Transverse colon (tissue), 4 donors: ENCODE results near the gene MCC.

ENCODE experiments used
- CTCF ChIP-seq, 5 experiments: fragments of 200-600 bp in 3 of 5; fragments of 450-650 bp in 2 of 5; sonication (generic) in 3 of 5; IDR thresholded peaks; 1 replicate in 2 of 5; 2 replicates in 3 of 5; pipeline ENCODE4 v1.5.1; 2016 to 2017; ENCODE audit warnings: antibody characterized with exemption in 5 of 5, inconsistent platforms in 3 of 5, mild to moderate bottlenecking in 2 of 5, moderate library complexity in 1 of 5
- POLR2A ChIP-seq: fragments of 450-650 bp; IDR thresholded peaks from one replicate; pipeline ENCODE4 v1.6.1; 2016; ENCODE audit warnings: antibody characterized with exemption, mild to moderate bottlenecking, moderate library complexity
- POLR2AphosphoS5 ChIP-seq, 3 donors: sonication (generic); formaldehyde crosslinking; IDR thresholded peaks; one replicate each; pipeline ENCODE4 v1.6.1; 2016; ENCODE audit warnings: antibody characterized with exemption in 3 of 3

GRCh38 chr5:113450929-113451328, 37.3 kb downstream of the MCC start:
- TF ChIP-seq CTCF (IDR thresholded peaks at IDR 0.05) (no peak), POLR2AphosphoS5 (IDR thresholded peaks at IDR 0.05) (no peak), POLR2A (no peak)
